ENCODE data around the gene ATG14. TPM values are rescaled to one million over a fixed set of nuclear protein-coding genes. Genes with fewer than 3 reads are reported as not detected.

ATG14 gene
- polyA plus RNA-seq, 2 of the 4 experiments (the other 2 are of a cell fraction): 5.9 to 7.4 TPM

DNA sequence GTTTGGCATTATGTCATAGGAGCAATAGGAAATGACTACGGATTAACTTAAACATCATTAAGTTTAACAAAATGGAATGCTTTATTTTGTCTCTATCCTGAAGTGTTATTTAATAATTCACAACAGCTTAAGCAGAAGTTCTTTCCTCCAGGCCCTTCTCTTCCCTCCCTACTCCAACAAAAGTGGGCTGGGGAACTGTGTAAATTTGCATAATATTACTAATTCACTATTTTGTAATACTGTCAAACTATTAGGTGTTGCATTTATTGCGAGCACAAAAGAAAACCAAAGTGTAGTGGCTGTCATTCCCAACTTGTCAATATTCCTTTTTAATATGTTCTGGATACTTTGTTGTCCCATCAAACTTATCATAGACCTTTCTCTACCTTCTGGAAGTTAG, 69.8 kb downstream of the ATG14 start:
- Histone ChIP-seq H3K4me1 (peaks cover 3% of the 10 kb centered on the region; the same call in 1 of the 3 replicates), H3K4me2 (no peak overlapping the region), H3K27ac (no peak overlapping the region), H3K9me3 (no peaks in the 10 kb centered on the region), H3K4me3 (no peak overlapping the region)
- TF ChIP-seq, protein P1, sequence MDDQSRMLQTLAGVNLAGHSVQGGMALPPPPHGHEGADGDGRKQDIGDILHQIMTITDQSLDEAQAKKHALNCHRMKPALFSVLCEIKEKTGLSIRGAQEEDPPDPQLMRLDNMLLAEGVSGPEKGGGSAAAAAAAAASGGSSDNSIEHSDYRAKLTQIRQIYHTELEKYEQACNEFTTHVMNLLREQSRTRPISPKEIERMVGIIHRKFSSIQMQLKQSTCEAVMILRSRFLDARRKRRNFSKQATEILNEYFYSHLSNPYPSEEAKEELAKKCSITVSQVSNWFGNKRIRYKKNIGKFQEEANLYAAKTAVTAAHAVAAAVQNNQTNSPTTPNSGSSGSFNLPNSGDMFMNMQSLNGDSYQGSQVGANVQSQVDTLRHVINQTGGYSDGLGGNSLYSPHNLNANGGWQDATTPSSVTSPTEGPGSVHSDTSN (IDR thresholded peaks at IDR 0.05): no peak
- no peak for TF ChIP-seq HOXA7 (CRISPR knock-in tag; IDR thresholded peaks at IDR 0.05)
- TF ChIP-seq NPAS2 (CRISPR knock-in tag; IDR thresholded peaks at IDR 0.05; ENCODE audit: borderline replicate concordance): no peak
- TF ChIP-seq, protein P2, sequence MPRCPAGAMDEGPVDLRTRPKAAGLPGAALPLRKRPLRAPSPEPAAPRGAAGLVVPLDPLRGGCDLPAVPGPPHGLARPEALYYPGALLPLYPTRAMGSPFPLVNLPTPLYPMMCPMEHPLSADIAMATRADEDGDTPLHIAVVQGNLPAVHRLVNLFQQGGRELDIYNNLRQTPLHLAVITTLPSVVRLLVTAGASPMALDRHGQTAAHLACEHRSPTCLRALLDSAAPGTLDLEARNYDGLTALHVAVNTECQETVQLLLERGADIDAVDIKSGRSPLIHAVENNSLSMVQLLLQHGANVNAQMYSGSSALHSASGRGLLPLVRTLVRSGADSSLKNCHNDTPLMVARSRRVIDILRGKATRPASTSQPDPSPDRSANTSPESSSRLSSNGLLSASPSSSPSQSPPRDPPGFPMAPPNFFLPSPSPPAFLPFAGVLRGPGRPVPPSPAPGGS (IDR thresholded peaks at IDR 0.05): no peak
- TF ChIP-seq, protein P3, sequence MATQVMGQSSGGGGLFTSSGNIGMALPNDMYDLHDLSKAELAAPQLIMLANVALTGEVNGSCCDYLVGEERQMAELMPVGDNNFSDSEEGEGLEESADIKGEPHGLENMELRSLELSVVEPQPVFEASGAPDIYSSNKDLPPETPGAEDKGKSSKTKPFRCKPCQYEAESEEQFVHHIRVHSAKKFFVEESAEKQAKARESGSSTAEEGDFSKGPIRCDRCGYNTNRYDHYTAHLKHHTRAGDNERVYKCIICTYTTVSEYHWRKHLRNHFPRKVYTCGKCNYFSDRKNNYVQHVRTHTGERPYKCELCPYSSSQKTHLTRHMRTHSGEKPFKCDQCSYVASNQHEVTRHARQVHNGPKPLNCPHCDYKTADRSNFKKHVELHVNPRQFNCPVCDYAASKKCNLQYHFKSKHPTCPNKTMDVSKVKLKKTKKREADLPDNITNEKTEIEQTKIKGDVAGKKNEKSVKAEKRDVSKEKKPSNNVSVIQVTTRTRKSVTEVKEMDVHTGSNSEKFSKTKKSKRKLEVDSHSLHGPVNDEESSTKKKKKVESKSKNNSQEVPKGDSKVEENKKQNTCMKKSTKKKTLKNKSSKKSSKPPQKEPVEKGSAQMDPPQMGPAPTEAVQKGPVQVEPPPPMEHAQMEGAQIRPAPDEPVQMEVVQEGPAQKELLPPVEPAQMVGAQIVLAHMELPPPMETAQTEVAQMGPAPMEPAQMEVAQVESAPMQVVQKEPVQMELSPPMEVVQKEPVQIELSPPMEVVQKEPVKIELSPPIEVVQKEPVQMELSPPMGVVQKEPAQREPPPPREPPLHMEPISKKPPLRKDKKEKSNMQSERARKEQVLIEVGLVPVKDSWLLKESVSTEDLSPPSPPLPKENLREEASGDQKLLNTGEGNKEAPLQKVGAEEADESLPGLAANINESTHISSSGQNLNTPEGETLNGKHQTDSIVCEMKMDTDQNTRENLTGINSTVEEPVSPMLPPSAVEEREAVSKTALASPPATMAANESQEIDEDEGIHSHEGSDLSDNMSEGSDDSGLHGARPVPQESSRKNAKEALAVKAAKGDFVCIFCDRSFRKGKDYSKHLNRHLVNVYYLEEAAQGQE (IDR thresholded peaks at IDR 0.05): no peak
- no peak for TF ChIP-seq BHLHE40 (IDR thresholded peaks at IDR 0.05; ENCODE audit: low read depth, low read length)
- TF ChIP-seq ZFP36 (IDR thresholded peaks at IDR 0.05; ENCODE audit: borderline replicate concordance, partially characterized antibody): no peak
- no peak for TF ChIP-seq FOXS1 (CRISPR knock-in tag; IDR thresholded peaks at IDR 0.05)
- TF ChIP-seq POLR2A (IDR thresholded peaks at IDR 0.05; ENCODE audit: low read length): no peak
- no peak for TF ChIP-seq HOXB13 (CRISPR knock-in tag; IDR thresholded peaks at IDR 0.05; ENCODE audit: low read depth)
- TF ChIP-seq ZSCAN20 (CRISPR knock-in tag; IDR thresholded peaks at IDR 0.05): no peak
- TF ChIP-seq MAZ (IDR thresholded peaks at IDR 0.05; ENCODE audit: borderline replicate concordance, low read depth, low read length): no peak
- ATAC-seq (no peak), DNase-seq (ENCODE audit: low read depth in 1 of 2, low spot score in 1 of 2) (no peak), FAIRE-seq (no peak)
- ChIA-PET CTCF (no interaction called here), POLR2A (no interaction called here)
- 88% methylated on average over 2 of the region's 2 CpGs for WGBS (ENCODE audit: missing lambda C conversion rate)

DNA sequence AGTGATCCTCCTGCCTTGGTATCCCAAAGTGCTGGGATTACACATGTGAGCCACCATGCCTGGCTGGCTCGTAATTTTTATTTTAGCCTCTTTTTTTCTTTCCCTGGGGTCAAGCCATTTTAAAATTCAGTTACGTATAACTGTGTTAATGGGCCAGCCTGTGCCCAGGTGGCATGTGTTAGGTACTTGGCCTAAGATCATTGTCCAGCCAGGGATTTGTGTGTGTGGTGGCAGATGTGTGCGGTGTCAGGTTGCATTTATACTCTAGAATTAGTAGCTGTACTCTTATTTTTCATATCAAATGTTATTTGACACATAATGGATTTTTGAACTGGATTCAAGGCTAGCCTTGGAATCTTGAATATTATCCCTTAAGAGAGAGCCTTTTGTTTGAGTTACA, 71.1 kb downstream of the ATG14 start:
- DNase-seq (ENCODE audit: low read depth in 1 of 2, low spot score in 1 of 2) (no peak), ATAC-seq (no peak), FAIRE-seq (no peak)
- Histone ChIP-seq H3K4me1 (peaks cover 15% of the 10 kb centered on the region), H3K4me2 (no peak overlapping the region), H3K27ac (no peak overlapping the region), H3K4me3 (no peak overlapping the region), H3K9me3 (no peaks in the 10 kb centered on the region)
- ChIA-PET CTCF (interaction anchor here (0.7 kb wide), 1 partner anchor 1109 kb away, joined by 3 read pairs; no protein-coding TSS in a partner anchor), POLR2A (no interaction called here)
- TF ChIP-seq NR3C1 (IDR thresholded peaks at IDR 0.05) (no peak), HOXB13 (CRISPR knock-in tag; IDR thresholded peaks at IDR 0.05; ENCODE audit: low read depth) (no peak), HDAC2 (IDR thresholded peaks at IDR 0.05) (no peak), ZFP36 (IDR thresholded peaks at IDR 0.05; ENCODE audit: borderline replicate concordance, partially characterized antibody) (no peak)
- TF ChIP-seq, protein P4, sequence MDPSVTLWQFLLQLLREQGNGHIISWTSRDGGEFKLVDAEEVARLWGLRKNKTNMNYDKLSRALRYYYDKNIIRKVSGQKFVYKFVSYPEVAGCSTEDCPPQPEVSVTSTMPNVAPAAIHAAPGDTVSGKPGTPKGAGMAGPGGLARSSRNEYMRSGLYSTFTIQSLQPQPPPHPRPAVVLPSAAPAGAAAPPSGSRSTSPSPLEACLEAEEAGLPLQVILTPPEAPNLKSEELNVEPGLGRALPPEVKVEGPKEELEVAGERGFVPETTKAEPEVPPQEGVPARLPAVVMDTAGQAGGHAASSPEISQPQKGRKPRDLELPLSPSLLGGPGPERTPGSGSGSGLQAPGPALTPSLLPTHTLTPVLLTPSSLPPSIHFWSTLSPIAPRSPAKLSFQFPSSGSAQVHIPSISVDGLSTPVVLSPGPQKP (IDR thresholded peaks at IDR 0.05; ENCODE audit: low read depth, low read length): no peak
- TF ChIP-seq, protein P2 (IDR thresholded peaks at IDR 0.05): no peak
- TF ChIP-seq, protein P5, sequence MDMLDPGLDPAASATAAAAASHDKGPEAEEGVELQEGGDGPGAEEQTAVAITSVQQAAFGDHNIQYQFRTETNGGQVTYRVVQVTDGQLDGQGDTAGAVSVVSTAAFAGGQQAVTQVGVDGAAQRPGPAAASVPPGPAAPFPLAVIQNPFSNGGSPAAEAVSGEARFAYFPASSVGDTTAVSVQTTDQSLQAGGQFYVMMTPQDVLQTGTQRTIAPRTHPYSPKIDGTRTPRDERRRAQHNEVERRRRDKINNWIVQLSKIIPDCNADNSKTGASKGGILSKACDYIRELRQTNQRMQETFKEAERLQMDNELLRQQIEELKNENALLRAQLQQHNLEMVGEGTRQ (IDR thresholded peaks at IDR 0.05): no peak
- WGBS (ENCODE audit: missing lambda C conversion rate): 95% methylated on average over 3 of the region's 3 CpGs

Data from A549 (cell line).